Posterior vena cava (tissue), 2 donors: ENCODE results near the gene CCDC194. TPM values are rescaled to one million over a fixed set of nuclear protein-coding genes. Genes with fewer than 3 reads are reported as not detected.

Experiments
- DNase-seq: peaks from one replicate; pipeline ENCODE4 v3.0.0-alpha.2; 2020; ENCODE audit warnings: low spot score
- intact Hi-C, 2 donors: fragments of 100-400 bp; cut with DNase I; formaldehyde crosslinking; loops; one replicate each; pipeline versions ENCODE4 v1.14.1 to v1.14.2; 2022 to 2023
- total RNA-seq, 2 donors: library from RNA; stranded (reverse); fragmentation: NEBNext Ultra II Directional; extraction: Animal tissue kit (Norgen Biotek cat#: 25700); gene quantifications; one replicate each; pipeline ENCODE4 v1.2.1, GENCODE V29; 2021
- donor health status: DM: yes; HTN: yes; CAD: no.
- donor health status: DM: yes; HTN: yes; CAD: no.

Gene CCDC194
- total RNA-seq, 2 donors from 2014 or later = 0.52 TPM; not detected in 1

GRCh38 chr19:17346109-17346671 lies 47.8 kb downstream of the CCDC194 start:
- intact Hi-C loops = loop anchor here (2.0 to 10.0 kb wide), 3 partner anchors 43 to 1881 kb away; no protein-coding TSS in a partner anchor
- DNase-seq = peak; percentile 94

- intact Hi-C loops = loop anchor here (5.0 to 10.0 kb wide), 2 partner anchors 47 to 50 kb away; partner anchors contain the start of gene CCDC194 (in 1 of the 2)
- DNase-seq = no peak
These were observed 52.2 kb downstream of the CCDC194 start for GRCh38 chr19:17341845-17342244.

- intact Hi-C loops = loop anchor here (5.0 to 10.0 kb wide), 2 partner anchors 47 to 51 kb away; partner anchors contain the start of gene CCDC194 (in 1 of the 2)
- no peak for DNase-seq
These were observed 52.6 kb downstream of the CCDC194 start for GRCh38 chr19:17341386-17341785.

GRCh38 chr19:17340871-17341357 lies 53.1 kb downstream of the CCDC194 start:
- intact Hi-C loops = loop anchor here (5.0 to 10.0 kb wide), 2 partner anchors 46 to 51 kb away; partner anchors contain the start of gene CCDC194 (in 1 of the 2)
- DNase-seq = no peak

Other genes starting within 250 kb of the CCDC194 start
- 10 to 100 TPM; 16.4 to 17.6 TPM for gene USE1, start 178.8 kb downstream of the CCDC194 start, total RNA-seq
- 10 to 100 TPM; 14.8 to 18.0 TPM for gene OCEL1, start 168.0 kb downstream of the CCDC194 start, total RNA-seq
- 10 to 100 TPM; 21.2 to 22.8 TPM for gene NR2F6, start 148.3 kb downstream of the CCDC194 start, total RNA-seq
- 1 to 10 TPM; 4.8 to 5.7 TPM for gene USHBP1, start 129.5 kb downstream of the CCDC194 start, total RNA-seq
- 10 to 100 TPM; 62.9 to 64.6 TPM for gene BABAM1, start 126.8 kb downstream of the CCDC194 start, total RNA-seq
- gene ANKLE1, start 112.3 kb downstream of the CCDC194 start, total RNA-seq = under 1 TPM; 0.14 to 0.19 TPM
- 1 to 10 TPM; 7.4 to 7.8 TPM for gene ABHD8, start 90.8 kb downstream of the CCDC194 start, total RNA-seq
- gene MRPL34, start 88.3 kb downstream of the CCDC194 start, total RNA-seq = 10 to 100 TPM; 52.2 to 54.6 TPM
- 10 to 100 TPM; 30.7 to 33.9 TPM for gene DDA1, start 84.6 kb downstream of the CCDC194 start, total RNA-seq
- gene ANO8, start 59.3 kb downstream of the CCDC194 start, total RNA-seq = 10 to 100 TPM in 1 of 2 donors, 1 to 10 TPM in 1; 9.8 to 10.0 TPM
- 10 to 100 TPM; 12.7 to 15.8 TPM for gene GTPBP3, start 56.6 kb downstream of the CCDC194 start, total RNA-seq
- 100 to 1,000 TPM; 151 to 181 TPM for gene PLVAP, start 16.9 kb downstream of the CCDC194 start, total RNA-seq
- gene BST2, start 11.4 kb upstream of the CCDC194 start, total RNA-seq = 10 to 100 TPM; 37.8 to 82.9 TPM
- 10 to 100 TPM; 24.4 to 30.3 TPM for gene MVB12A, start 25.9 kb upstream of the CCDC194 start, total RNA-seq
- under 1 TPM; 0.14 to 0.46 TPM for gene TMEM221, start 54.5 kb upstream of the CCDC194 start, total RNA-seq
- not detected for gene NXNL1, start 66.7 kb upstream of the CCDC194 start, total RNA-seq
- gene SLC27A1, start 76.3 kb upstream of the CCDC194 start, total RNA-seq = 10 to 100 TPM; 11.1 to 14.4 TPM
- gene PGLS, start 117.5 kb upstream of the CCDC194 start, total RNA-seq = 10 to 100 TPM; 39.8 to 48.7 TPM
- gene COLGALT1, start 161.5 kb upstream of the CCDC194 start, total RNA-seq = 10 to 100 TPM; 69.1 to 86.7 TPM